HCT116 (cell line): ENCODE data around the gene NANOS1. TPM values are rescaled to one million over a fixed set of nuclear protein-coding genes. Genes with fewer than 3 reads are reported as not detected.

Source experiments
- ATAC-seq: fragments of 200-7000 bp; cut with Tn5 transposase; 2 replicates; pipeline ENCODE4 v1.9.1; 2020; ENCODE audit warnings: mild to moderate bottlenecking, moderate library complexity
- BruUV-seq: library from RNA; stranded (reverse); fragments of 400-500 nt; replicated peaks from 2 replicates; lab custom pipeline; 2021; lab: Mats Ljungman, UMichigan
- CTCF ChIA-PET: fragments of 300-600 bp; sonication (Branson Sonifier 250); formaldehyde crosslinking; loops from one replicate; lab custom pipeline; 2021; ENCODE audit warnings: antibody characterized with exemption; lab: Charles Lee
- POLR2A ChIA-PET: fragments of 300-600, 350-600 bp; sonication (Branson Sonifier 250); formaldehyde crosslinking; loops from one replicate; lab custom pipeline; 2021; ENCODE audit warnings: antibody characterized with exemption; lab: Charles Lee
- RAD21 ChIA-PET, 2 experiments: fragments of 300-600 bp; sonication (Branson Sonifier 250); formaldehyde crosslinking; loops; one replicate each; lab custom pipeline; 2023; ENCODE audit warnings: low total read pairs in 2 of 2; ENCODE audit not compliant: uncharacterized antibody in 2 of 2, unreplicated experiment in 2 of 2, low non-redundant PET in 1 of 2; lab: Charles Lee
- DNase-seq: peaks from one replicate; pipeline ENCODE4 v3.0.0-alpha.2; 2010; ENCODE audit warnings: low read depth, low spot score
- H2AFZ ChIP-seq: fragments of 200-600 bp; shearing (Covaris generic), sonication (generic); 2 replicates; pipeline ENCODE4 v1.6.1; 2017; ENCODE audit warnings: low read depth, mixed run types, mixed read lengths, antibody characterized with exemption, low read length; ENCODE audit not compliant: poor library complexity, severe bottlenecking
- H3K27ac ChIP-seq: 2 replicates; pipeline ENCODE4 v1.5.1; 2012; ENCODE audit warnings: low read depth, low read length
- H3K27me3 ChIP-seq: fragments of 200-600 bp; sonication (generic); 2 replicates; pipeline ENCODE4 v1.6.1; 2016; ENCODE audit warnings: mixed run types, low read length, mixed read lengths; ENCODE audit not compliant: insufficient read depth
- H3K36me3 ChIP-seq, 2 experiments: fragments of 200-500 bp in 1 of 2; fragments of 200-600 bp in 1 of 2; sonication (Bioruptor generic) in 1 of 2; sonication (generic) in 1 of 2; 2 replicates each; pipeline versions ENCODE4 v1.5.1 to v1.6.1; 2014 to 2016; ENCODE audit warnings: low read length in 2 of 2, inconsistent platforms in 1 of 2, mixed read lengths in 1 of 2, mixed run types in 1 of 2; ENCODE audit not compliant: insufficient read depth in 2 of 2, control insufficient read depth in 1 of 2
- H3K4me1 ChIP-seq, 2 experiments: fragments of 200-600 bp in 1 of 2; sonication (generic) in 1 of 2; 2 replicates each; pipeline versions ENCODE4 v1.5.1 to v1.6.1; 2012 to 2017; ENCODE audit warnings: low read length in 2 of 2, inconsistent platforms in 1 of 2, mild to moderate bottlenecking in 1 of 2, mixed read lengths in 1 of 2, mixed run types in 1 of 2, moderate library complexity in 1 of 2; ENCODE audit not compliant: insufficient read depth in 2 of 2, control insufficient read depth in 1 of 2
- H3K4me2 ChIP-seq: fragments of 200-600 bp; sonication (generic); 2 replicates; pipeline ENCODE4 v1.6.1; 2017; ENCODE audit warnings: mixed run types, low read length, mixed read lengths
- H3K4me3 ChIP-seq, 2 experiments: fragments of 200-600 bp in 1 of 2; sonication (generic) in 1 of 2; replicated peaks in 1 of 2; 2 replicates each; pipeline ENCODE4 v1.5.1; 2011 to 2016; ENCODE audit warnings: low read length in 2 of 2, control low read depth in 1 of 2, low read depth in 1 of 2, mild to moderate bottlenecking in 1 of 2, mixed read lengths in 1 of 2, mixed run types in 1 of 2
- H3K79me2 ChIP-seq: fragments of 200-600 bp; sonication (generic); 2 replicates; pipeline ENCODE4 v1.6.1; 2017; ENCODE audit warnings: mild to moderate bottlenecking, mixed run types, low read length, moderate library complexity, mixed read lengths; ENCODE audit not compliant: insufficient read depth
- H3K9ac ChIP-seq: fragments of 200-600 bp; sonication (generic); 2 replicates; pipeline ENCODE4 v1.6.1; 2016; ENCODE audit warnings: low read length, mixed read lengths
- H3K9me2 ChIP-seq: fragments of 200-600 bp; sonication (generic), shearing (Covaris generic); 2 replicates; pipeline ENCODE4 v1.6.1; 2017; ENCODE audit warnings: mixed run types, mild to moderate bottlenecking, moderate library complexity; ENCODE audit not compliant: insufficient read depth
- H3K9me3 ChIP-seq, 2 experiments: fragments of 200-500 bp in 1 of 2; fragments of 200-600 bp in 1 of 2; sonication (Bioruptor generic) in 1 of 2; sonication (generic) in 1 of 2; 2 replicates each; pipeline ENCODE4 v1.6.1; 2014 to 2017; ENCODE audit warnings: low read length in 2 of 2, mixed read lengths in 2 of 2, inconsistent platforms in 1 of 2, low read depth in 1 of 2, mild to moderate bottlenecking in 1 of 2, mixed run types in 1 of 2, moderate library complexity in 1 of 2; ENCODE audit not compliant: control insufficient read depth in 1 of 2, insufficient read depth in 1 of 2
- H4K20me1 ChIP-seq: fragments of 200-600 bp; sonication (generic), shearing (Covaris generic); 2 replicates; pipeline ENCODE4 v1.6.1; 2017; ENCODE audit warnings: mixed run types, mild to moderate bottlenecking, moderate library complexity; ENCODE audit not compliant: insufficient read depth
- CEBPB ChIP-seq: IDR thresholded peaks from 2 replicates; pipeline ENCODE4 v1.6.1; 2012; ENCODE audit warnings: low read depth
- EGR1 ChIP-seq: IDR thresholded peaks from 2 replicates; pipeline ENCODE4 v1.6.1; 2012; ENCODE audit warnings: low read depth
- ELF1 ChIP-seq: IDR thresholded peaks from 2 replicates; pipeline ENCODE4 v1.6.1; 2012; ENCODE audit warnings: low read depth, borderline replicate concordance
- EZH2 ChIP-seq: fragments of 200-600 bp; sonication (generic); IDR thresholded peaks from 2 replicates; pipeline ENCODE4 v1.6.1; 2017; ENCODE audit warnings: antibody characterized with exemption, mixed run types
- EZH2phosphoT487 ChIP-seq: fragments of 200-600 bp; IDR thresholded peaks from 2 replicates; pipeline ENCODE4 v1.6.1; 2018; ENCODE audit warnings: antibody characterized with exemption, borderline replicate concordance
- JUND ChIP-seq: IDR thresholded peaks from 2 replicates; pipeline ENCODE4 v1.6.1; 2012
- POLR2A ChIP-seq: IDR thresholded peaks from 2 replicates; pipeline ENCODE4 v1.7.0; 2011; ENCODE audit warnings: borderline replicate concordance; ENCODE audit not compliant: insufficient read depth, insufficient read length; ENCODE audit errors: extremely low read depth
- POLR2AphosphoS5 ChIP-seq: IDR thresholded peaks from 2 replicates; pipeline ENCODE4 v1.6.1; 2011; ENCODE audit warnings: mild to moderate bottlenecking, low read depth, low read length, moderate library complexity
- SIN3A ChIP-seq: IDR thresholded peaks from 2 replicates; pipeline ENCODE4 v1.6.1; 2012; ENCODE audit warnings: low read depth
- SP1 ChIP-seq: IDR thresholded peaks from 2 replicates; pipeline ENCODE4 v1.6.1; 2012; ENCODE audit warnings: low read depth
- TCF7L2 ChIP-seq: IDR thresholded peaks from 2 replicates; pipeline ENCODE4 v1.7.0; 2011; ENCODE audit warnings: borderline replicate concordance, inconsistent platforms; ENCODE audit not compliant: insufficient read depth, insufficient read length; ENCODE audit errors: extremely low read depth
- YY1 ChIP-seq: IDR thresholded peaks from 2 replicates; pipeline ENCODE4 v1.6.1; 2011; ENCODE audit warnings: low read length, low read depth, moderate library complexity, mild to moderate bottlenecking; ENCODE audit not compliant: insufficient replicate concordance; ENCODE audit errors: extremely low read depth
- ZFX ChIP-seq: fragments of 450-650 bp; IDR thresholded peaks from 2 replicates; pipeline ENCODE4 v1.6.1; 2017
- intact Hi-C: fragments of 100-400 bp; cut with micrococcal nuclease; formaldehyde crosslinking; loops from 2 replicates; pipeline ENCODE4 v1.10.0; 2022
- total RNA-seq: library from RNA; stranded (reverse); gene quantifications from one replicate; pipeline ENCODE4 v1.2.1, GENCODE V29; 2021; ENCODE audit not compliant: unreplicated experiment
- TF ChIP-seq, protein P1 (sequence below): IDR thresholded peaks from 2 replicates; pipeline ENCODE4 v1.6.1; 2011; ENCODE audit warnings: mild to moderate bottlenecking, low read length, moderate library complexity; ENCODE audit not compliant: insufficient replicate concordance; ENCODE audit errors: extremely low read depth
- TF ChIP-seq, protein P2 (sequence below): IDR thresholded peaks from 2 replicates; pipeline ENCODE4 v1.6.1; 2012
- TF ChIP-seq, protein P3 (sequence below), 3 experiments: fragments of 200-600 bp in 1 of 3; sonication (generic) in 1 of 3; IDR thresholded peaks in 2 of 3; conservative IDR thresholded peaks in 1 of 3; 2 replicates each; pipeline ENCODE4 v1.5.1; 2012 to 2017; ENCODE audit warnings: low read depth in 2 of 3, low read length in 2 of 3, antibody characterized with exemption in 1 of 3, borderline replicate concordance in 1 of 3, control low read depth in 1 of 3, mild to moderate bottlenecking in 1 of 3, mixed read lengths in 1 of 3, mixed run types in 1 of 3, moderate library complexity in 1 of 3; ENCODE audit not compliant: insufficient read depth in 1 of 3

The NANOS1 gene
- total RNA-seq, 1 experiment from 2014 or later: 1.5 TPM

DNA sequence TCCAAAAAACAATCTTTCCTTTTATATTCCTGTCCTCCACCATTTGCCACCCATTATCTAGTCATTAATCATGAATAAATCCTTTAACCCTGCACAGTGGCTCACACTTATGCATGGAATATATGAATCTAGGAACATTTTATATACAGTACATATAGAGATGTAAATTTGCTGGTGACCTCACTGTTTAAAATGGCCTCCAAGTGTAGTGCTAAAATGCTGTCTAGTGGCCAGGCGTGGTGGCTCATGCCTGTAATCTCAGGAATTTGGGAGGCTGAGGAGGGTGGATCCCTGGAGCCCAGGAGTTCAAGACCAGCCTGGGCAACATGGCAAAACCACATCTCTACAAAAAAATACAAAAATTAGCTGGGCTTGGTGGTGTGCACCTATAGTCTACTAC, 9.6 kb downstream of the NANOS1 start:
- BruUV-seq: no TSS peak
- TF ChIP-seq TCF7L2 (no peak), EGR1 (no peak), POLR2A (no peak), ELF1 (no peak), JUND (no peak), YY1 (no peak), EZH2phosphoT487 (no peak), POLR2AphosphoS5 (no peak), SIN3A (no peak), SP1 (no peak), EZH2 (no peak), ZFX (no peak), CEBPB (no peak)
- TF ChIP-seq, protein P1, sequence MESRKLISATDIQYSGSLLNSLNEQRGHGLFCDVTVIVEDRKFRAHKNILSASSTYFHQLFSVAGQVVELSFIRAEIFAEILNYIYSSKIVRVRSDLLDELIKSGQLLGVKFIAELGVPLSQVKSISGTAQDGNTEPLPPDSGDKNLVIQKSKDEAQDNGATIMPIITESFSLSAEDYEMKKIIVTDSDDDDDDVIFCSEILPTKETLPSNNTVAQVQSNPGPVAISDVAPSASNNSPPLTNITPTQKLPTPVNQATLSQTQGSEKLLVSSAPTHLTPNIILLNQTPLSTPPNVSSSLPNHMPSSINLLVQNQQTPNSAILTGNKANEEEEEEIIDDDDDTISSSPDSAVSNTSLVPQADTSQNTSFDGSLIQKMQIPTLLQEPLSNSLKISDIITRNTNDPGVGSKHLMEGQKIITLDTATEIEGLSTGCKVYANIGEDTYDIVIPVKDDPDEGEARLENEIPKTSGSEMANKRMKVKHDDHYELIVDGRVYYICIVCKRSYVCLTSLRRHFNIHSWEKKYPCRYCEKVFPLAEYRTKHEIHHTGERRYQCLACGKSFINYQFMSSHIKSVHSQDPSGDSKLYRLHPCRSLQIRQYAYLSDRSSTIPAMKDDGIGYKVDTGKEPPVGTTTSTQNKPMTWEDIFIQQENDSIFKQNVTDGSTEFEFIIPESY: no peak
- TF ChIP-seq, protein P2, sequence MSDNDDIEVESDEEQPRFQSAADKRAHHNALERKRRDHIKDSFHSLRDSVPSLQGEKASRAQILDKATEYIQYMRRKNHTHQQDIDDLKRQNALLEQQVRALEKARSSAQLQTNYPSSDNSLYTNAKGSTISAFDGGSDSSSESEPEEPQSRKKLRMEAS: no peak
- TF ChIP-seq, protein P3, sequence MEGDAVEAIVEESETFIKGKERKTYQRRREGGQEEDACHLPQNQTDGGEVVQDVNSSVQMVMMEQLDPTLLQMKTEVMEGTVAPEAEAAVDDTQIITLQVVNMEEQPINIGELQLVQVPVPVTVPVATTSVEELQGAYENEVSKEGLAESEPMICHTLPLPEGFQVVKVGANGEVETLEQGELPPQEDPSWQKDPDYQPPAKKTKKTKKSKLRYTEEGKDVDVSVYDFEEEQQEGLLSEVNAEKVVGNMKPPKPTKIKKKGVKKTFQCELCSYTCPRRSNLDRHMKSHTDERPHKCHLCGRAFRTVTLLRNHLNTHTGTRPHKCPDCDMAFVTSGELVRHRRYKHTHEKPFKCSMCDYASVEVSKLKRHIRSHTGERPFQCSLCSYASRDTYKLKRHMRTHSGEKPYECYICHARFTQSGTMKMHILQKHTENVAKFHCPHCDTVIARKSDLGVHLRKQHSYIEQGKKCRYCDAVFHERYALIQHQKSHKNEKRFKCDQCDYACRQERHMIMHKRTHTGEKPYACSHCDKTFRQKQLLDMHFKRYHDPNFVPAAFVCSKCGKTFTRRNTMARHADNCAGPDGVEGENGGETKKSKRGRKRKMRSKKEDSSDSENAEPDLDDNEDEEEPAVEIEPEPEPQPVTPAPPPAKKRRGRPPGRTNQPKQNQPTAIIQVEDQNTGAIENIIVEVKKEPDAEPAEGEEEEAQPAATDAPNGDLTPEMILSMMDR (IDR thresholded peaks at IDR 0.05 in 2 of 3, conservative IDR thresholded peaks at IDR 0.05 in 1 of 3; ENCODE audit: borderline replicate concordance in 1 of 3, insufficient read depth in 1 of 3, low read depth in 2 of 3, low read length in 2 of 3): no peak
- TF ChIP-seq, all 23 proteins: peak for 0
- Histone ChIP-seq H2AFZ (no peak overlapping the region), H3K4me3 (no peak overlapping the region), H3K27me3 (no peaks in the 10 kb centered on the region), H3K4me2 (no peak overlapping the region), H3K9me2 (no peaks in the 10 kb centered on the region), H3K36me3 (peaks cover 83 to 85% of the 10 kb centered on the region in 2 experiments), H3K9me3 (no peaks in the 10 kb centered on the region), H3K27ac (no peak overlapping the region), H4K20me1 (peaks cover 46% of the 10 kb centered on the region), H3K4me1 (no peaks in the 10 kb centered on the region), H3K79me2 (peaks cover 91% of the 10 kb centered on the region), H3K9ac (no peak overlapping the region)
- ChIA-PET POLR2A (no interaction called here), RAD21 (no interaction called here), CTCF (no interaction called here)
- intact Hi-C loops: loop anchor here (5.0 kb wide), 1 partner anchor 33 kb away; no protein-coding TSS in a partner anchor
- ATAC-seq (peak; percentile 47; the same call in 1 of the 2 replicates), DNase-seq (no peak)
